Loucy (cell line): ENCODE data around the gene NXN.

Experiments
- H2AFZ ChIP-seq: fragments of 200-600 bp; sonication (generic); 2 replicates; pipeline ENCODE4 v1.6.0; 2016; ENCODE audit warnings: antibody characterized with exemption, mild to moderate bottlenecking, low read length, moderate library complexity
- H3F3A ChIP-seq: fragments of 200-600 bp; 2 replicates; pipeline ENCODE4 v1.6.0; 2016; ENCODE audit warnings: antibody characterized with exemption, low read depth, mild to moderate bottlenecking
- H3K27me3 ChIP-seq: fragments of 200-600 bp; sonication (generic); 2 replicates; pipeline ENCODE4 v1.6.1; 2014; ENCODE audit warnings: low read length, mild to moderate bottlenecking; ENCODE audit not compliant: insufficient read depth, poor library complexity, severe bottlenecking
- H3K36me3 ChIP-seq: fragments of 200-600 bp; sonication (generic); 2 replicates; pipeline ENCODE4 v1.6.1; 2016; ENCODE audit warnings: low read length; ENCODE audit not compliant: insufficient read depth
- H3K4me1 ChIP-seq: fragments of 200-600 bp; sonication (generic); 2 replicates; pipeline ENCODE4 v1.5.1; 2014; ENCODE audit warnings: low read length, mild to moderate bottlenecking; ENCODE audit not compliant: insufficient read depth, poor library complexity, severe bottlenecking
- H3K4me2 ChIP-seq: fragments of 200-600 bp; sonication (generic); 2 replicates; pipeline ENCODE4 v1.6.0; 2014; ENCODE audit warnings: antibody characterized with exemption, low read length, low read depth, mild to moderate bottlenecking; ENCODE audit not compliant: poor library complexity, severe bottlenecking
- H3K4me3 ChIP-seq: fragments of 200-600 bp; sonication (generic); 2 replicates; pipeline ENCODE4 v1.5.1; 2014; ENCODE audit warnings: low read length, mild to moderate bottlenecking, mixed read lengths; ENCODE audit not compliant: poor library complexity, severe bottlenecking
- H3K79me2 ChIP-seq: fragments of 200-600 bp; sonication (generic); 2 replicates; pipeline ENCODE4 v1.6.1; 2014; ENCODE audit warnings: low read length; ENCODE audit not compliant: insufficient read depth
- H3K9ac ChIP-seq: fragments of 200-600 bp; sonication (generic); 2 replicates; pipeline ENCODE4 v1.6.0; 2014; ENCODE audit warnings: mild to moderate bottlenecking, low read depth, low read length, moderate library complexity; ENCODE audit not compliant: poor library complexity, severe bottlenecking
- H3K9me2 ChIP-seq: fragments of 200-600 bp; sonication (generic); replicated peaks from 2 replicates; pipeline ENCODE4 v1.6.1; 2016; ENCODE audit warnings: low read depth, low read length, mixed read lengths
- H3K9me3 ChIP-seq: fragments of 200-600 bp; sonication (generic); 2 replicates; pipeline ENCODE4 v1.6.1; 2014; ENCODE audit warnings: mild to moderate bottlenecking, antibody characterized with exemption, low read length, low read depth; ENCODE audit not compliant: insufficient read depth
- H4K20me1 ChIP-seq: fragments of 200-600 bp; sonication (generic); 2 replicates; pipeline ENCODE4 v1.6.0; 2014; ENCODE audit warnings: antibody characterized with exemption, low read length, mild to moderate bottlenecking; ENCODE audit not compliant: insufficient read depth, poor library complexity, severe bottlenecking
- CTCF ChIP-seq: fragments of 200-600 bp; sonication (generic); conservative IDR thresholded peaks from 2 replicates; pipeline ENCODE4 v1.5.1; 2014; ENCODE audit warnings: mild to moderate bottlenecking, antibody characterized with exemption, low read length
- EZH2phosphoT487 ChIP-seq: fragments of 200-600 bp; IDR thresholded peaks from 2 replicates; pipeline ENCODE4 v1.6.1; 2018; ENCODE audit warnings: antibody characterized with exemption, mild to moderate bottlenecking, moderate library complexity, borderline replicate concordance

Gene NXN

GRCh38 chr17:848402-848801 is 131.2 kb downstream of the NXN start:
- Histone ChIP-seq H3K27me3 (no peaks in the 10 kb centered on the region), H4K20me1 (no peaks in the 10 kb centered on the region), H3K9me3 (no peaks in the 10 kb centered on the region; the same call in 1 of the 2 replicates), H3K9ac (no peak overlapping the region), H3K9me2 (no peaks in the 10 kb centered on the region), H3F3A (no peaks in the 10 kb centered on the region), H2AFZ (no peak overlapping the region), H3K4me1 (no peaks in the 10 kb centered on the region), H3K36me3 (no peaks in the 10 kb centered on the region), H3K79me2 (no peaks in the 10 kb centered on the region), H3K4me3 (no peak overlapping the region), H3K4me2 (no peak overlapping the region)
- TF ChIP-seq EZH2phosphoT487 (no peak), CTCF (no peak)

- TF ChIP-seq CTCF = no peak
- TF ChIP-seq EZH2phosphoT487 = no peak
- H3K36me3 ChIP-seq = no peaks in the 10 kb centered on the region
- no peaks in the 10 kb centered on the region for H3K4me1 ChIP-seq
- H4K20me1 ChIP-seq = no peaks in the 10 kb centered on the region
- no peaks in the 10 kb centered on the region for H3K9me2 ChIP-seq
- no peaks in the 10 kb centered on the region for H3K27me3 ChIP-seq
- no peak overlapping the region for H3K4me3 ChIP-seq
- H3K4me2 ChIP-seq = no peak overlapping the region
- H3F3A ChIP-seq = no peaks in the 10 kb centered on the region
- no peaks in the 10 kb centered on the region; the same call in 1 of the 2 replicates for H3K9me3 ChIP-seq
- H2AFZ ChIP-seq = no peak overlapping the region
- no peak overlapping the region for H3K9ac ChIP-seq
- H3K79me2 ChIP-seq = no peaks in the 10 kb centered on the region
Measured at GRCh38 chr17:846901-847843, 132.4 kb downstream of the NXN start.

- H2AFZ ChIP-seq = no peak overlapping the region
- no peaks in the 10 kb centered on the region for H3K4me1 ChIP-seq
- no peaks in the 10 kb centered on the region for H3K36me3 ChIP-seq
- no peaks in the 10 kb centered on the region for H3K9me2 ChIP-seq
- H3K4me2 ChIP-seq = no peak overlapping the region
- no peaks in the 10 kb centered on the region for H3K27me3 ChIP-seq
- no peak overlapping the region for H3K9ac ChIP-seq
- H3F3A ChIP-seq = no peaks in the 10 kb centered on the region
- no peaks in the 10 kb centered on the region for H4K20me1 ChIP-seq
- H3K4me3 ChIP-seq = no peak overlapping the region
- H3K9me3 ChIP-seq = peaks cover 10% of the 10 kb centered on the region; the same call in 1 of the 2 replicates
- TF ChIP-seq CTCF (no peak), EZH2phosphoT487 (no peak)
- H3K79me2 ChIP-seq = no peaks in the 10 kb centered on the region
Measured at GRCh38 chr17:841313-841712, 138.3 kb downstream of the NXN start.
